ENCODE measurements around the gene TIMM50.

GRCh38 chr19:39539518-39540332, 59.1 kb downstream of the TIMM50 start, which contains the start of gene EID2:
- TF ChIP-seq, protein P1, sequence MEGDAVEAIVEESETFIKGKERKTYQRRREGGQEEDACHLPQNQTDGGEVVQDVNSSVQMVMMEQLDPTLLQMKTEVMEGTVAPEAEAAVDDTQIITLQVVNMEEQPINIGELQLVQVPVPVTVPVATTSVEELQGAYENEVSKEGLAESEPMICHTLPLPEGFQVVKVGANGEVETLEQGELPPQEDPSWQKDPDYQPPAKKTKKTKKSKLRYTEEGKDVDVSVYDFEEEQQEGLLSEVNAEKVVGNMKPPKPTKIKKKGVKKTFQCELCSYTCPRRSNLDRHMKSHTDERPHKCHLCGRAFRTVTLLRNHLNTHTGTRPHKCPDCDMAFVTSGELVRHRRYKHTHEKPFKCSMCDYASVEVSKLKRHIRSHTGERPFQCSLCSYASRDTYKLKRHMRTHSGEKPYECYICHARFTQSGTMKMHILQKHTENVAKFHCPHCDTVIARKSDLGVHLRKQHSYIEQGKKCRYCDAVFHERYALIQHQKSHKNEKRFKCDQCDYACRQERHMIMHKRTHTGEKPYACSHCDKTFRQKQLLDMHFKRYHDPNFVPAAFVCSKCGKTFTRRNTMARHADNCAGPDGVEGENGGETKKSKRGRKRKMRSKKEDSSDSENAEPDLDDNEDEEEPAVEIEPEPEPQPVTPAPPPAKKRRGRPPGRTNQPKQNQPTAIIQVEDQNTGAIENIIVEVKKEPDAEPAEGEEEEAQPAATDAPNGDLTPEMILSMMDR (IDR thresholded peaks at IDR 0.05): peak; percentile 70
- no peak for TF ChIP-seq ELF1 (IDR thresholded peaks at IDR 0.05)
- TF ChIP-seq RFX5 (IDR thresholded peaks at IDR 0.05; ENCODE audit: low read length): no peak
- no peak for TF ChIP-seq EP300 (IDR thresholded peaks at IDR 0.05; ENCODE audit: borderline replicate concordance in 1 of 2, low read depth in 1 of 2, low read length in 1 of 2)
- TF ChIP-seq PBX3 (IDR thresholded peaks at IDR 0.05): no peak
- no peak for TF ChIP-seq IRF3 (IDR thresholded peaks at IDR 0.05; ENCODE audit: low read depth, low read length)
